Left ventricle myocardium inferior (tissue), 1 donor: ENCODE data around the gene NQO1. TPM values are rescaled to one million over a fixed set of nuclear protein-coding genes. Genes with fewer than 3 reads are reported as not detected.
"Not testable (repeated sequence)": the region's sequence is repeated elsewhere in the genome, so short reads cannot be mapped to it uniquely, and the experiment has no call there.

ENCODE experiments used
- DNase-seq: peaks from one replicate; pipeline ENCODE4 v3.0.0-alpha.2; 2020
- H3K27ac ChIP-seq: fragments of 200-600 bp; replicated peaks from 2 replicates; pipeline ENCODE4 v1.8.0; 2021
- H3K27me3 ChIP-seq: fragments of 200-600 bp; 2 replicates; pipeline ENCODE4 v1.8.0; 2021; ENCODE audit warnings: low read depth
- H3K36me3 ChIP-seq: fragments of 200-600 bp; 2 replicates; pipeline ENCODE4 v1.8.0; 2021
- H3K4me1 ChIP-seq: fragments of 200-600 bp; 2 replicates; pipeline ENCODE4 v1.8.0; 2021
- H3K4me3 ChIP-seq: fragments of 200-600 bp; 2 replicates; pipeline ENCODE4 v1.8.0; 2021; ENCODE audit warnings: mild to moderate bottlenecking, moderate library complexity
- H3K9me3 ChIP-seq: fragments of 200-600 bp; replicated peaks from 2 replicates; pipeline ENCODE4 v1.8.0; 2021
- intact Hi-C: fragments of 100-400 bp; cut with micrococcal nuclease; formaldehyde crosslinking; loops from one replicate; pipeline ENCODE4 v1.11.0; 2022
- total RNA-seq: library from RNA; stranded (reverse); fragmentation: NEBNext Ultra II Directional; extraction: Animal tissue kit (Norgen Biotek cat#: 25700); gene quantifications from one replicate; pipeline ENCODE4 v1.2.1, GENCODE V29; 2021
- TF ChIP-seq, protein P1 (sequence below): fragments of 200-600 bp; IDR thresholded peaks from 2 replicates; pipeline ENCODE4 v1.8.0; 2021; ENCODE audit warnings: antibody characterized with exemption, mild to moderate bottlenecking, borderline replicate concordance
- donor health status: DM: no; HTN: yes; CAD: no; lungs with severe emphysema.

The NQO1 gene
- total RNA-seq, 1 donor from 2014 or later: 22.7 TPM

DNA sequence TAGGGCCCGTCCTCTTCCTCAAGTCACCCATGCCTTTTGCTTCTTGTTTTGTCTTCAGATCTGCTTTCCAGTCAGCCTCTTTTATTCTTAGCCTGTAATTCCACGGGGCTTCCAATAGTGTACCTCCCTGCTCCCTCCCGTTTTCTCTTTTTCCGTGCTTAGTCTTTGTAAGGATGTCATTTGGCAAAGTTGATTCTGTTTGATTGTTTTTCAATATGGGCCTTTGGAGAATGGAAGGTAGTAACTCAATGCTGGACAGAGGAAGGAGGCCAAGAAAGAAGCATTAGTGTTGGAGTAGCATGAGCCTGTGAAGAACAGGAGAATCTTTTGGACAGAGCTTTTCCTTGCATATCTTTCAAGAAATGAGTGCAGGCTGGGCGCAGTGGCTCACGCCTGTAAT, 42.3 kb upstream of the NQO1 start:
- DNase-seq: no peak
- no peaks in the 10 kb centered on the region for H3K27me3 ChIP-seq
- no peaks in the 10 kb centered on the region for H3K36me3 ChIP-seq
- intact Hi-C loops: no loop called here
- H3K9me3 ChIP-seq: no peaks in the 10 kb centered on the region
- TF ChIP-seq, protein P1, sequence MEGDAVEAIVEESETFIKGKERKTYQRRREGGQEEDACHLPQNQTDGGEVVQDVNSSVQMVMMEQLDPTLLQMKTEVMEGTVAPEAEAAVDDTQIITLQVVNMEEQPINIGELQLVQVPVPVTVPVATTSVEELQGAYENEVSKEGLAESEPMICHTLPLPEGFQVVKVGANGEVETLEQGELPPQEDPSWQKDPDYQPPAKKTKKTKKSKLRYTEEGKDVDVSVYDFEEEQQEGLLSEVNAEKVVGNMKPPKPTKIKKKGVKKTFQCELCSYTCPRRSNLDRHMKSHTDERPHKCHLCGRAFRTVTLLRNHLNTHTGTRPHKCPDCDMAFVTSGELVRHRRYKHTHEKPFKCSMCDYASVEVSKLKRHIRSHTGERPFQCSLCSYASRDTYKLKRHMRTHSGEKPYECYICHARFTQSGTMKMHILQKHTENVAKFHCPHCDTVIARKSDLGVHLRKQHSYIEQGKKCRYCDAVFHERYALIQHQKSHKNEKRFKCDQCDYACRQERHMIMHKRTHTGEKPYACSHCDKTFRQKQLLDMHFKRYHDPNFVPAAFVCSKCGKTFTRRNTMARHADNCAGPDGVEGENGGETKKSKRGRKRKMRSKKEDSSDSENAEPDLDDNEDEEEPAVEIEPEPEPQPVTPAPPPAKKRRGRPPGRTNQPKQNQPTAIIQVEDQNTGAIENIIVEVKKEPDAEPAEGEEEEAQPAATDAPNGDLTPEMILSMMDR: no peak
- H3K4me1 ChIP-seq: peaks cover 22% of the 10 kb centered on the region
- H3K27ac ChIP-seq: no peak overlapping the region
- no peak overlapping the region for H3K4me3 ChIP-seq

DNA sequence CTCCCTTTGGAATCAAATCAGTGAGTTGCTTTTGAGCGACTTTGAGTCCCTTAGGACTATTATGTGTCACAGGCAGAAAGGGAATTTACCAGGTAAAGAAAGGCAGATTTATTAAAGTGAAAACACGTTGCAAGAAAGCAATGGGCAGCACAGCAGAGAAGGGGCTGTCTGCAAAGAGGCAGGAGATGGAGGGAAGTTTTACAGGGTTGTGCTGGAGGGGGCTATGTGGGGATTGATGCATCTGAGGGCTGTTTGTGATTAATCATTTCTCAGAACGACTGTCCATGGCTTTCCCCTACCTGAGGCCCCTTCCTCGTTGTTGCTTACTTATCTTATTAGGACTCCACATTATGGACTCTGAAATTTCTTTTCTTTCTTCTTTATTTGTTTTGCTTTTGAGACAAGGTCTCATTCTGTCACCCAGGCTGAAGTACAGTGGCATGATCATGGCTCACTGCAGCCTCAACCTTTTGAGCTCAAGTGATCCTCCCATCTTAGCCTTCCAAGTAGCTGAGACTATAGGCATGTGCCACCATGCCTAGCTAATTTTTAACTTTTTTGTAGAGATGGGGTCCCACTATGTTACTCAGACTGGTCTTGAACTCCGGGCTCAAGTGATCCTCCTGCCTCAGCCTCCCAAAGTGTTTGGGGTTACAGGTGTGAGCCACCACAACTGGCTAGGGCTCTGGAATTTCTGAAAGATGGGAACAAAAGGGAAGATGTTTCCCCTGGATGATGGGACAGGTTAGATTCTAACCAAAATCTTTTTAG, 41.3 kb upstream of the NQO1 start:
- H3K36me3 ChIP-seq: no peaks in the 10 kb centered on the region
- TF ChIP-seq, protein P1: no peak
- no peaks in the 10 kb centered on the region for H3K9me3 ChIP-seq
- no peak overlapping the region for H3K4me3 ChIP-seq
- peaks cover 24% of the 10 kb centered on the region for H3K4me1 ChIP-seq
- H3K27ac ChIP-seq: no peak overlapping the region
- H3K27me3 ChIP-seq: no peaks in the 10 kb centered on the region
- intact Hi-C loops: no loop called here
- no peak for DNase-seq

GRCh38 chr16:69763599-69763942, 37.2 kb upstream of the NQO1 start:
- TF ChIP-seq, protein P1: no peak
- Histone ChIP-seq H3K27ac (peak overlapping the region; percentile 89), H3K36me3 (no peaks in the 10 kb centered on the region), H3K9me3 (no peaks in the 10 kb centered on the region), H3K27me3 (no peaks in the 10 kb centered on the region), H3K4me3 (no peak overlapping the region), H3K4me1 (peaks cover 23% of the 10 kb centered on the region)
- intact Hi-C loops: no loop called here
- no peak for DNase-seq

DNA sequence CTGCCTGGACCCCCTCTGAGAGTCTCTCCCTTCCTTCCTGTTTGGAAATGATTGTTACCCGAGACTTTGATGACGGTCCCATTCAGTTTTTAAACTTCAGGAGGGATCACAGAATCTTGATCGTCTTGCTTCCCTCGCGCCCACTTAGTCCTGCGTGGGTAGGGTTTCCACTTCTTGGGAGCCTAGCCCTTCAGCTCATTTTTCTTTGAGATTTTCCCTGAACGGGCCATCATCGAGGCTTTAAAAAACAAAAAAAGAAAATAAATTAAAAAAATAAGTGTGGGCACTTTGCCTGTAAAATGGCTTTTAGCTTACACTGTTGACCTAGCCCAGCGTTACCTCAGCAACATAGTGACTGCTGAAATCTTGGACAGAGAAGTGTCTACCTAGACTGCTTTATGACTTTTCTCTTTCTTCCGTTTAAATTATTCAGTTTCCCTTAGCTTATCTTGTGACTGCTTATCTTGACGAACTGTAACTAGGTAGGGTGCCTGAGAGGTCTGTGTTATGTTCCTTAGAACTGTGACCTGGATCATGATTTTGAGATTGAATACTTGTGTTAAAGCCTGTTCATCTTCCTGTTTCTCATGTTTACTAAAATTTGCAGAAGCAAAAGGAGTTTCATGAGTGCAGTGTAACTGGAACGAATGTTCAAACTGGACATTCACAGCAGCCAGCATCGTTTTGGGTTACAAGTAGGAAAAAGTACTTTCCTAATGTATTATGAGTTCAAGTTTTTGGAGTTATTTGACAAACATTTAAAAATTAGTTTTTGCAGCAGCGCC, 36.6 kb upstream of the NQO1 start:
- H3K9me3 ChIP-seq: no peaks in the 10 kb centered on the region
- H3K4me1 ChIP-seq: peaks cover 21% of the 10 kb centered on the region
- no peaks in the 10 kb centered on the region for H3K27me3 ChIP-seq
- H3K27ac ChIP-seq: peak overlapping the region; percentile 89
- no peak for DNase-seq
- H3K4me3 ChIP-seq: peak overlapping the region; percentile 86
- H3K36me3 ChIP-seq: no peaks in the 10 kb centered on the region
- TF ChIP-seq, protein P1: no peak
- intact Hi-C loops: no loop called here

GRCh38 chr16:69761983-69762813, 35.8 kb upstream of the NQO1 start, which contains the start of gene WWP2:
WWP2 (plus strand) TSS chr16:69762332; CDS start chr16:69787011, 24,679 bp downstream.
- no peaks in the 10 kb centered on the region for H3K9me3 ChIP-seq
- no peaks in the 10 kb centered on the region for H3K36me3 ChIP-seq
- intact Hi-C loops: no loop called here
- no peaks in the 10 kb centered on the region for H3K27me3 ChIP-seq
- TF ChIP-seq, protein P1: no peak
- peak; percentile 72 for DNase-seq
- H3K27ac ChIP-seq: peak within 1 kb of the TSS; percentile 89
- H3K4me3 ChIP-seq: peak within 1 kb of the TSS; percentile 86
- H3K4me1 ChIP-seq: peaks cover 21% of the 10 kb centered on the region

DNA sequence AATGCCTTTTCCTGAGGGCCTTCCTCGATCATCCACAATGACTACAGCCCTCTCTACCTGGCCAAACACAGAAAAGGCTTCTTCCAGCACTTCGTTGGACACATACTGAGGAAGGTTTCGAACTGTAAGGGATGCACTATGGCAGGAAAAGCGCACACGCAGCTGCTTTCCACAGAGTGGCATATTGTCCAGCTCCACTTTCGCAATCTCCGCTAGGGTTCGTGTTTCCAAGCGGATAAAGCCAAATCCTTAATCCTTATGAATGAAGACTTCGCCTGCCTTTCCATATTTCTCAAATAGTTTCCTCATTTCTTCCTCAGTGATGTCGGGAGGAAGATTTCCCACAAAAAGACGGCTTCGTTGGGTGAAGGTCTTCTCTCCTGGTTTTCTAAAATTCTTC, 31.0 kb upstream of the NQO1 start:
- H3K4me3 ChIP-seq, intact Hi-C loops, H3K27ac ChIP-seq, H3K27me3 ChIP-seq, H3K9me3 ChIP-seq, H3K36me3 ChIP-seq, DNase-seq: not testable (repeated sequence)
- H3K4me1 ChIP-seq: peaks cover 29% of the 10 kb centered on the region
